Skeletal muscle satellite cell (primary cell): ENCODE data around the gene MTARC1.

Source experiments
- H3K27me3 ChIP-seq: 2 replicates; pipeline ENCODE4 v1.7.0; 2013; ENCODE audit warnings: low read length; ENCODE audit not compliant: control insufficient read depth, insufficient read depth
- H3K36me3 ChIP-seq: 2 replicates; pipeline ENCODE4 v1.7.0; 2013; ENCODE audit warnings: mild to moderate bottlenecking, control low read depth, low read length; ENCODE audit not compliant: insufficient read depth
- H3K4me1 ChIP-seq: 2 replicates; pipeline ENCODE4 v1.7.0; 2013; ENCODE audit warnings: low read length; ENCODE audit not compliant: control insufficient read depth, insufficient read depth
- H3K4me2 ChIP-seq: 2 replicates; pipeline ENCODE4 v1.7.0; 2013; ENCODE audit warnings: mild to moderate bottlenecking, low read length
- H3K4me3 ChIP-seq: 2 replicates; pipeline ENCODE4 v1.7.0; 2013; ENCODE audit warnings: low read length
- H3K9ac ChIP-seq: 2 replicates; pipeline ENCODE4 v1.7.0; 2013; ENCODE audit warnings: mild to moderate bottlenecking, low read depth, low read length, moderate library complexity
- H3K9me3 ChIP-seq: replicated peaks from 2 replicates; pipeline ENCODE4 v1.7.0; 2013; ENCODE audit warnings: mild to moderate bottlenecking, control low read depth, low read length

MTARC1 gene

GRCh38 chr1:220754918-220755295 lies 31.8 kb upstream of the MTARC1 start:
- Histone ChIP-seq H3K27me3 (no peaks in the 10 kb centered on the region), H3K9me3 (no peaks in the 10 kb centered on the region), H3K4me2 (no peak overlapping the region), H3K9ac (no peak overlapping the region), H3K4me3 (no peak overlapping the region), H3K4me1 (peaks cover 7% of the 10 kb centered on the region), H3K36me3 (peaks cover 13% of the 10 kb centered on the region)

DNA sequence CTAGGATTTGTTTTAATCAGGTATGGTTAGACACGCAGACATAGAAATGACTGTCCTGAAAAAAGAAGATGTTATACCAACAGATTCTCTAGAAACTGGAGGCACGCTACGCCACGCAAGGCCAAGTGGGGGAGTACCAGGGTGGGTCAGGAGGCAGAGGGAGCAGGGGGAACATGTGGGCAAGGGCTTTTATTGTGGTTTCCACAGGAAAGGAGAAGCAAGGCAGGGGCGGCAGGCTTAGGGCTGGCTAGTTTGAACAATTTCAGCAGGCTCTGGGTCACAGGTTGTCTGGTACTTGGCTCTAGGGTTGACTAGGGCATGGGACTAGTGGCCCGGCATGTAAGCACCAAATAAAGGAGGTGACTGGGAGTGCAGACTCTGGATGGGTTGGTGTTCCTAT lies 31.4 kb upstream of the MTARC1 start:
- H3K4me2 ChIP-seq = no peak overlapping the region
- no peak overlapping the region for H3K9ac ChIP-seq
- H3K4me3 ChIP-seq = no peak overlapping the region
- no peaks in the 10 kb centered on the region for H3K27me3 ChIP-seq
- peaks cover 13% of the 10 kb centered on the region for H3K36me3 ChIP-seq
- H3K9me3 ChIP-seq = no peaks in the 10 kb centered on the region
- peaks cover 3% of the 10 kb centered on the region for H3K4me1 ChIP-seq

DNA sequence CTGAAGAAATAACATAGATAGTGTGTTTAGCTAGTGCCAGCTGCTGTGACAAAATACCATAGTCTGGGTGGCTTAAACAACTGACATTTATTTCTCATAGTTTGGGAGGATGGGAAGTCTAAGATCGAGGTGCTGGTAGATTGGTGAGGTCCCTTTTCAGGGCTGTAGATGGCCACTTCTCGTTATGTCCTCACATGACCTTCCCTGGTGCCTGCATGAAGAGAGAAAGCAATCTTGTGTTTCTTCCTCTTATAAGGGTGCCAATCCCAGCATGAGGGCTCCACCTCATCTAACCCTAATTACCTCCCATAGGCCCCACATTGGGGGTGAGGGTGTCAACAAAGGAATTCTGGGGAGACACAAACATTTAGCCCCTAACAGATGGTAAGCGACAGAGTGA lies 29.3 kb upstream of the MTARC1 start:
- Histone ChIP-seq H3K9me3 (no peaks in the 10 kb centered on the region), H3K4me1 (no peaks in the 10 kb centered on the region), H3K27me3 (no peaks in the 10 kb centered on the region), H3K4me2 (no peak overlapping the region), H3K4me3 (no peak overlapping the region), H3K36me3 (peaks cover 13% of the 10 kb centered on the region), H3K9ac (no peak overlapping the region)

DNA sequence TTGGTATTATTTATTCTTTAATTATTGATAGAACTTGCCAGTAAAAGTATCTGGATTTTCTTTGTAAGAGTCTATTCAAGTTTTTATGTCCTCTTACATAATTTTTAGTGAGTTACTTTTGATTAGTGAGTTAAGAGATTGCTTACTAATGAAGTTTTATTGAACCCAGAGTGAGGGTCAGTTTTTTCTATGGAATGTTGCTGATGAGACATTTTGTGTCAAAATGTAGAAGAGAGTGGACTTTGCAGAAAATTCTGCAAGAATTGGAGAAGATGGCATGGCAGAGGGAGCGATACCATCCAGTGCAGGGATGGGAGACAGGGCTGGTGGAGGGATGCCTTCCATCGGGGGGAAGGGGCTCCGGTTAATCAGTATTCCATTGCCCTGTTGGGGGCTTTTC lies 27.6 kb upstream of the MTARC1 start:
- H3K27me3 ChIP-seq = no peaks in the 10 kb centered on the region
- peaks cover 13% of the 10 kb centered on the region for H3K36me3 ChIP-seq
- H3K9ac ChIP-seq = no peak overlapping the region
- no peak overlapping the region for H3K4me2 ChIP-seq
- H3K4me3 ChIP-seq = no peak overlapping the region
- no peaks in the 10 kb centered on the region for H3K4me1 ChIP-seq
- no peaks in the 10 kb centered on the region for H3K9me3 ChIP-seq

- no peak overlapping the region for H3K4me3 ChIP-seq
- no peaks in the 10 kb centered on the region for H3K36me3 ChIP-seq
- H3K9me3 ChIP-seq = no peaks in the 10 kb centered on the region
- H3K4me1 ChIP-seq = no peaks in the 10 kb centered on the region
- no peak overlapping the region for H3K4me2 ChIP-seq
- H3K27me3 ChIP-seq = no peaks in the 10 kb centered on the region
- H3K9ac ChIP-seq = no peak overlapping the region
Observed at GRCh38 chr1:220761688-220762427, 24.9 kb upstream of the MTARC1 start.

DNA sequence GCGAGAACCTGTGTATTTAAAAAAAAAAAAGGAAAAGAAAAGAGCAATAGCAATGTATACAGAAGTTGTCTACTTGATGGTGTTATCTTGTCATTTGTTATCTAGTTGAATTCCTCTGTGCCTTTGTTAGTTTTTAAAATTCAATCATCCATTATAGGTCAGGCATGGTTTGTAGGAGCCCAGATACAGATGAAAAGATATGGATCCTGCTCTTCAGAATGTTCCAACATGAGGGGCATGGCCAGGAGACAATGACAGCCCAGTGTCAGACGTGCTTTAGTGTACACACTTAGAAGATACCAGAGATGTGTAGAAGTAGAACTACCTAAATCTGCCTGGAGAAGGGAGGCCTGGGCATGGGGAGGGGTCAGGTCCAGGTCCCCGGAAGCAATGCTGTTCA lies 22.0 kb upstream of the MTARC1 start:
- H3K4me1 ChIP-seq = no peaks in the 10 kb centered on the region
- H3K36me3 ChIP-seq = no peaks in the 10 kb centered on the region
- H3K27me3 ChIP-seq = no peaks in the 10 kb centered on the region
- H3K9ac ChIP-seq = no peak overlapping the region
- no peak overlapping the region for H3K4me2 ChIP-seq
- no peaks in the 10 kb centered on the region for H3K9me3 ChIP-seq
- H3K4me3 ChIP-seq = no peak overlapping the region

- no peaks in the 10 kb centered on the region for H3K4me1 ChIP-seq
- H3K4me2 ChIP-seq = no peak overlapping the region
- H3K36me3 ChIP-seq = no peaks in the 10 kb centered on the region
- H3K4me3 ChIP-seq = no peak overlapping the region
- no peak overlapping the region for H3K9ac ChIP-seq
- no peaks in the 10 kb centered on the region for H3K9me3 ChIP-seq
- H3K27me3 ChIP-seq = no peaks in the 10 kb centered on the region
Observed at GRCh38 chr1:220767312-220768125, 19.2 kb upstream of the MTARC1 start.

GRCh38 chr1:220768126-220768601 lies 18.5 kb upstream of the MTARC1 start:
- Histone ChIP-seq H3K36me3 (no peaks in the 10 kb centered on the region), H3K4me1 (no peaks in the 10 kb centered on the region), H3K27me3 (no peaks in the 10 kb centered on the region), H3K4me2 (no peak overlapping the region), H3K4me3 (no peak overlapping the region), H3K9ac (no peak overlapping the region), H3K9me3 (no peaks in the 10 kb centered on the region)

- no peaks in the 10 kb centered on the region for H3K9me3 ChIP-seq
- H3K9ac ChIP-seq = no peak overlapping the region
- H3K27me3 ChIP-seq = no peaks in the 10 kb centered on the region
- no peak overlapping the region for H3K4me2 ChIP-seq
- no peaks in the 10 kb centered on the region for H3K4me1 ChIP-seq
- H3K4me3 ChIP-seq = no peak overlapping the region
- H3K36me3 ChIP-seq = no peaks in the 10 kb centered on the region
Observed at GRCh38 chr1:220769205-220769604, 17.5 kb upstream of the MTARC1 start.

GRCh38 chr1:220770245-220770913 lies 16.3 kb upstream of the MTARC1 start:
- Histone ChIP-seq H3K36me3 (no peaks in the 10 kb centered on the region), H3K4me2 (no peak overlapping the region), H3K4me3 (no peak overlapping the region), H3K4me1 (no peaks in the 10 kb centered on the region), H3K9ac (no peak overlapping the region), H3K9me3 (no peaks in the 10 kb centered on the region), H3K27me3 (no peaks in the 10 kb centered on the region)

DNA sequence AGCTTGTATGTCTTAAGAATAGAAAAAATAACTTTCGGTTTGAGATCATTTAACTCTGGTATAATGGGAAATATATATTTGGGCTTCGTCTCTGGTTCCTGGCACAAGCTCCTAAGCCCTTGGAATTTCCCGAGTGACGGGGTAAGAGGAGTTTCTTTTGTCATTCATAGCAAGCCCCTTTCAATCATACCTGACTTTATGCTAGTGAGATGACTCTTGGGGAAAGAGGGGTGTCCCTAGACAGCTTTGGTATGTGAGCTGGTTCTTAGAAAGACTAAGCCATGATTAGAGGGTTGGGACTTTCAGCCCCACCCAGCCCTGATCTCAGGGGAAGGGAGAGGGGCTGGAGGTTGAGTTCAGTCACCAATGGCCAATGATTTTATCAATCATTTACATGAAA lies 13.9 kb upstream of the MTARC1 start:
- no peak overlapping the region for H3K4me3 ChIP-seq

More for the DNA sequence above, 13.9 kb upstream of the MTARC1 start:
- no peaks in the 10 kb centered on the region for H3K27me3 ChIP-seq
- H3K9ac ChIP-seq = no peak overlapping the region
- H3K4me1 ChIP-seq = no peaks in the 10 kb centered on the region
- no peak overlapping the region for H3K4me2 ChIP-seq
- no peaks in the 10 kb centered on the region for H3K9me3 ChIP-seq
- H3K36me3 ChIP-seq = no peaks in the 10 kb centered on the region
